Measurements from ENCODE around the gene SNRPA.

DNA sequence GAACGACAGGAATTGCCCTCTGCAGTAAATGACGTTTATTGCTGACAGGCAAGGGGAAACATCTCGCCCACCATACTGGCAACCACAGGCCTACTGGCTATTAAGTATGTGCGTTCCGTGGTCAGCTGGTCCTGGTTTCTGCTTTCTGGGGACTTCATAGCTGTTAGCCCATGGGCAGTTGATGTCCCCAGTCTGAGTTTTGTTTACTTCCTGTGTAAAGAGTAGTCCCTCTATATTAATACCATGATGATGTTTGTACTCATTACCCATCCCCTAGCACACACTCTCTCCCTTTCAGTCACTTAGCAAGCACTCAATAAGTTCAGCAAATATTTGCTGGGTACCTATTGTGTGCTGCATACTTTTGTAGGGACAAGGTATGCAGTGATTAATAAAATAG lies 17.9 kb downstream of the SNRPA start:
- TF ChIP-seq, protein P1, sequence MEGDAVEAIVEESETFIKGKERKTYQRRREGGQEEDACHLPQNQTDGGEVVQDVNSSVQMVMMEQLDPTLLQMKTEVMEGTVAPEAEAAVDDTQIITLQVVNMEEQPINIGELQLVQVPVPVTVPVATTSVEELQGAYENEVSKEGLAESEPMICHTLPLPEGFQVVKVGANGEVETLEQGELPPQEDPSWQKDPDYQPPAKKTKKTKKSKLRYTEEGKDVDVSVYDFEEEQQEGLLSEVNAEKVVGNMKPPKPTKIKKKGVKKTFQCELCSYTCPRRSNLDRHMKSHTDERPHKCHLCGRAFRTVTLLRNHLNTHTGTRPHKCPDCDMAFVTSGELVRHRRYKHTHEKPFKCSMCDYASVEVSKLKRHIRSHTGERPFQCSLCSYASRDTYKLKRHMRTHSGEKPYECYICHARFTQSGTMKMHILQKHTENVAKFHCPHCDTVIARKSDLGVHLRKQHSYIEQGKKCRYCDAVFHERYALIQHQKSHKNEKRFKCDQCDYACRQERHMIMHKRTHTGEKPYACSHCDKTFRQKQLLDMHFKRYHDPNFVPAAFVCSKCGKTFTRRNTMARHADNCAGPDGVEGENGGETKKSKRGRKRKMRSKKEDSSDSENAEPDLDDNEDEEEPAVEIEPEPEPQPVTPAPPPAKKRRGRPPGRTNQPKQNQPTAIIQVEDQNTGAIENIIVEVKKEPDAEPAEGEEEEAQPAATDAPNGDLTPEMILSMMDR (IDR thresholded peaks at IDR 0.05; ENCODE audit: poor library complexity): no peak
- no peak for TF ChIP-seq EZH2 (IDR thresholded peaks at IDR 0.05; ENCODE audit: borderline replicate concordance)
